Endothelial cell of umbilical vein (primary cell): ENCODE data around the gene DMAC1.

ENCODE experiments used
- CTCF ChIP-seq, 2 donors: IDR thresholded peaks; 1 replicate in 1 of 2; 2 replicates in 1 of 2; pipeline ENCODE4 v1.5.1; 2011; ENCODE audit warnings: low read length in 2 of 2, mild to moderate bottlenecking in 2 of 2, moderate library complexity in 2 of 2, control low read depth in 1 of 2, inconsistent platforms in 1 of 2, low read depth in 1 of 2; ENCODE audit not compliant: insufficient read depth in 1 of 2; ENCODE audit errors: extremely low read depth in 1 of 2
- EZH2 ChIP-seq: IDR thresholded peaks from 2 replicates; pipeline ENCODE4 v1.6.1; 2012; ENCODE audit warnings: borderline replicate concordance, low read depth, mild to moderate bottlenecking, moderate library complexity, low read length, inconsistent platforms; ENCODE audit not compliant: severe bottlenecking
- FOS ChIP-seq: IDR thresholded peaks from 2 replicates; pipeline ENCODE4 v1.6.1; 2011; ENCODE audit warnings: mild to moderate bottlenecking, low read length, moderate library complexity, borderline replicate concordance; ENCODE audit not compliant: insufficient read depth
- MAX ChIP-seq: IDR thresholded peaks from 2 replicates; pipeline ENCODE4 v1.6.1; 2011; ENCODE audit not compliant: insufficient read depth, insufficient read length
- POLR2A ChIP-seq: IDR thresholded peaks from 2 replicates; pipeline ENCODE4 v1.6.1; 2012; ENCODE audit warnings: low read depth, mild to moderate bottlenecking, control low read depth, low read length
- POLR2AphosphoS5 ChIP-seq: IDR thresholded peaks from 2 replicates; pipeline ENCODE4 v1.6.1; 2012; ENCODE audit warnings: low read depth, mild to moderate bottlenecking, control low read depth, low read length, moderate library complexity; ENCODE audit not compliant: insufficient read depth

GRCh38 chr9:7756088-7756487 lies 43.5 kb downstream of the DMAC1 start:
- no peak for TF ChIP-seq CTCF (IDR thresholded peaks at IDR 0.05; ENCODE audit: extremely low read depth in 1 of 2, insufficient read depth in 1 of 2, low read depth in 1 of 2, low read length in 2 of 2)
- no peak for TF ChIP-seq POLR2A
- TF ChIP-seq POLR2AphosphoS5: no peak
- no peak for TF ChIP-seq MAX
- TF ChIP-seq EZH2: no peak
- TF ChIP-seq FOS: peak; percentile 7
